HuH-7.5 (cell line): ENCODE results near the gene RFPL3.
"Not testable (repeated sequence)": the region's sequence is repeated elsewhere in the genome, so short reads cannot be mapped to it uniquely, and the experiment has no call there.

Experiments used
- DNase-seq: peaks from one replicate; pipeline ENCODE4 v3.0.0; 2011; ENCODE audit warnings: low spot score

RFPL3 gene

DNA sequence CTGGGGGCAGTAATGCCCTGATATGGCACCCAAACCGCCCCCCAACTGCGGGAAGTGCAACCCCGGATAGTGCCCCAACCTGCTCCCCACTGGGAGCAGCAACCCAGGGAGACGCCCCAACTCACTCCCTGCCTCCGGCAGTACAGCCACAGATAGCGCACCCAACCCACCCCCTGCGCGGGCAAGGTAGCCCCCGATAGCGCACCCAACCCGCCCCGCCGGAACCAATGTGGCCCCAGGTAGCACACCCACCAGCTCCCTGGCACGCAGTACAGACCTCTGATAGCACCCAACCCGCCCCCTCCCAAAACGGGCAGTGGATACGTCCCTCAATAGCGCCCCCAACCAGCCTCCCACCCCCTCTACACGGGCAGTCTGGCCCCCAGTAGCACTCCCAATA lies 3.8 kb upstream of the RFPL3 start:
- DNase-seq = no peak

DNA sequence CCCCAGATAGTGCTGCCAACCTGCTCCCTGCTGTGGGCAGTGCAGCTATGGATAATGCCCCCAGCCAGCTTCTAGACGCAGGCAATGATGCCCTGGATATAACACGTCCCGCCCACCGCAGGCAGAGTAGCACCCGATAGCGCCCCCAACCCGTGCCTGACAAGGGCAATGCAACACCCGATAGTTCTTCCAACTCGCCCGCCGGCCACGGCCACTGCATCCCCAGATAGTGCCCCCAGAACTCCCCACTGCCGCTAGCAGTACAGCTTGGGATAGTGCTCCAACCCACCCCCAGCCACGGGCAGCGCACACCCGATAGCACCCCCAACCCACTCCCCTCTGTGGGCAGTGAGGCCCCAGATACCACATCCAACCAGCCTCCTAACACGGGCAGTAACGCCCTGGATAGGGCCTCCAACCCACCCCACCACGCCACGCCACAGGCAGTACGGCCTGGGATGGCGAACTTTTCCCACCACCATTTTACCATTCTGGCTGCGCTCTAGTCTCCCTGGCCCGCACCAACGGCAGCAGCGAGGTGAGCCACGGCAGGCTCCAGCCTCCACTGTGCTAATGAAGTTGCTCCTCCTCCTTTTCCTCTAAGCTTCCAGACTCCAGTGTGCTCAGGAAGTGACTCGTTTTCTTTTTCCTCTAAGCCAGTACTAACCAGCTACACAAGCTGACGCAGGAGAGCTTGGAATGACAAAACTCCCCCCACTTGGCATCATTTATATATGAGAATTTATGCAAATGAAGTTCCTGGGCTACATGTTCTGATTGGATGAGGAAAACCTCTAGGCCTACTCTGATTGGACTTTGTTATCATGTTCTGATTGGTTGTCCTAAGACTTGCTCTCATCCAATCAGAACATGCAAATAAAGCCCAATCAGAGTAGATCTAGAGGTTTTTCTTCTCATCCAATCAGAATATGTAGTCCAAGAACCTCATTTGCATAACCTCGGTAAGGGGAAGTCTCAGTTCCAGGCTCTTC lies 3.0 kb upstream of the RFPL3 start:
- no peak for DNase-seq

DNA sequence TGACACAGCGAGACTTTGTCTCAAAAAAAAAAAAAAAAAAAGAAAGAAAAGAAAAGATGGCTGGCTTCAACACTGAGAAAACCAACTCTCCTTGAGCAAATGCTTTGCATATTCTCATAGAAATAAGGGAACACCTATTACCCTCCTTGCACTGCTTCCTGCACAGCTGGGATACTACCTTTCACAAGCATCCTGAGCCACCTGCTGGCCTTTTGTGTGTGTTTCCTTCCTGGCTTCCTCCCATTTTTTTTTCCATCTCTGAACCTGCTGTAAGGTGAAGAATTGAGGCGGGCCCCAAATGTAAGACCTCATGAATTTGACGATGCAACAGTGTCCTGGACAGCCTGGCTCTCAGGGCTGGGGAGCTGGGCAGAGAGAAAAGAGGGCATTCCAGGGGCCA lies 1.9 kb upstream of the RFPL3 start:
- no peak for DNase-seq

DNA sequence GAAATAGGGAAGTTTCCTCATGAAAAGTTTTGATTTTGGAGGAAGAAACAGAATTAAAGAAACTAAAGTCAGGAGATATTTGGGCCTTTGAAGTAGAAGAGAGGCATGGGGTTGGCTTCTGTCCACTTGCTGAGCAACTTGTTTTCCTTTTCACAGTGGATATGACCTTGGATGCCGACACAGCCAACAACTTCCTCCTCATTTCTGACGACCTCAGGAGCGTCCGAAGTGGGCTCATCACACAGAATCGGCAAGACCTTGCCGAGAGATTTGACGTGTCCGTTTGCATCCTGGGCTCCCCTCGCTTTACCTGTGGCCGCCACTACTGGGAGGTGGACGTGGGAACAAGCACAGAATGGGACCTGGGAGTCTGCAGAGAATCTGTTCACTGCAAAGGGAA lies 2.4 kb downstream of the RFPL3 start:
- not testable (repeated sequence) for DNase-seq

DNA sequence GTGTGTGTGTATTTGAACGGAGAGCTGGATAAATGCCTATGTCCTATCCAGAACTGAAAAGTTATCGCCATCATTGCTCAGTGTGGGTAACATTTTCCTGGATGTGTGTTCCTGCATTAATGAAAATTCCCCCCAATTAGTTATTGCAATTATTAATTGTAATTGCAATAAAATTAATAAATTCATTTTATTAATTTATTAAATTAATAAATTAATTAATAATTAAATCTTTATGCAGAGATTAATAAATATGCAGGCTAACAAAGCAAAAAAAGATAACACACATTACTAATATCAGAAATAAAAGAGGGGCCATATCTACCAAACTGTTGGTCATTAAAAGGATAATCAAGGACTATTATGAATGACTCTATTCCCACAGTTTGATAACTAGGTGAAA lies 3.6 kb downstream of the RFPL3 start:
- no peak for DNase-seq

DNA sequence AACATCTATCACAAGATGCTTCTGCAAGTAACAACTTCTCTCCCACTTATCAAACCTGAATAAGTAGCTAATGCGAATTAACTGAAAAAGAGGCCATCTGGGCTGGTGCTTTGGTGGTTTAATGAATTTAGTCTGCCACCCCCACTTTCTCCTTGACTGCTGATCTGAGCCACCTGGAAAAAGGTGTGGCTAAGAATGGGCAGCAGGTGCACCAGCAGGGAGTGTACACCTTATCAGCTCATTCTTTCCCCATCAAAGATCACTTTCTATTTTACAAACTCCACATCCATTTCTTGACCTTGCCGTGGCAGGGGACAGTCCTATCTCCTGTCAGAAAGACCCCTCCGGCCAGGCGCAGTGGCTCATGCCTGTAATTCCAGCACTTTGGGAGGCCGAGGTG lies 6.5 kb downstream of the RFPL3 start:
- DNase-seq = no peak

DNA sequence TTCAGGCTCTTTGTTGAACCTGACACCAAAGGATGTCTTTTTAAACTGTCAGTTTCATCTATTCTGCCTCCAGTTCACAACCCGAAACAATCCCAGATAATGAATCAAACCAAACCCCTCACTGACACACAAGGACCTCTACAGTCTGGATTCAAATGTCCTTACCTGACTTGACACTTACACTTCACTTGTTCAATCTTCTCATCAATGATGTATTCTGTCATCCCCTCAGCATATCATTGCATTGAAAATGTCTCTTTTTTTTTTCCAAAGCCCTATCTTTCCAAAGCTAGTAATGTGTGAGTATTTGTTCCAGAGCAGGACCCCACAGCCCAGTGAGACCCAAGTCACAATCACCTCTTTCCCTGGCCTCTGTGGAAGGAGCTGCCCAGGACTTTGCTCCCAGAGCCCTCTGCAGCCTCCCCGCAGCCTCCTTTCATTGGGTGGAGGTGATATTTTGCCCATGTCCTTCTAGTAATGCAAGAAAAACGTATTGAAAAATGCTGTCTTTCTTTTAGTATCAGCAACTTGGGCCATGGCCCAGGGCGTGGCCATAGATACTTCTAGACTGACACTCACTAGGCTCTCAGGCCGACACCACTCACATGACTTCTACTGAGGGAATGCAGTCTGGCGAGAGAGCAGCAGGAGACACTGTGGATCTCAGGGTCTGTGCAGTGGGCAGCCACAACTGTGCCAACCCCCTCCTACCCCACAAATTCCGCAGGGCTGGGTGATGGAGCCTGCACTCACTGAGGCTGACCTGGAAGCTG lies 18.2 kb downstream of the RFPL3 start:
- DNase-seq = no peak

DNA sequence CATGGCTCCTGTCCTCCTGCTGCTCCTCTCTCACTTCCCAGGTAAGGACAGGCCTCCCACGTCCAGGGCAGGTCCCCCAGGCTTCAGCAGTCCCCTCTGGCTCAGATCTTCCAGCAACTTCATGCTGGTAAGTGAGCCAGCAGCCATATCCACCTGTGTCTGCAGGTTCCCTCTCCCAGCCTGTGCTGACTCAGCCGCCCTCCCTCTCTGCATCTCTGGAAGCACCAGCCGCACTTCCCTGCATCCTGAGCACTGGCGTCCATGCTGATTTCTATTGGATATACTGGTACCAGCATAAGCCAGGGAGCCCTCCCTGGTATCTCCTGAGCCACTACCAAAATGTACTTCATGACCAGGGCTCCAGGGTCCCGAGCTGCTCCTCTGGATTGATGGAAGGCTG lies 19.0 kb downstream of the RFPL3 start:
- DNase-seq = no peak

DNA sequence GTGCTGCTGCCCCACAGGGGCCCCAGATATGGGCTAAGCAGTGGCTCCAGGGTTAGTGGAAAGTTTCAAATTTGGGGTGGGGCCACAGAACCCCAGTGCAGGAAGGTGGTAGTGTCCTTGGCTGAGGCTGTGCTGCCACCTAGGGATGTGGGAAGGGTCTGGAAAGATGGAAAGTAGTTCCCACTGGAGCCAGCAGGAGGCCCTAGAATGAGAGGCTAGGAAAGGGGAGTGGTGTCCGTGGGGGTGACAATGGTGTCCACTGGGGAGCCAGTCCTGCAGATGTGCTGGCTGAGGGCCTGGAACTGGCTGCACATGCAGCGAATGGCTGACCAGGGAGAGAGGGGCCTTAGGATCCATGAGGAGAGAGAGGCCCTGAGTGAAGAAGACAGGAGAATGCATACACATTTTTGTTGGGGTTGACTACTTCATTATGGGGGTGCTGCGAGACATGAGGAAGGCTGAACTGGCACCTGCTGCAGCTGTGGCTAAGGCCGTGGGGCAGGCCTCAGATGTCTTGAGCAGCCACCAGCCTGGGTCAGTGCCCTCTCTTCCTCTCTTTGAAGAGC lies 21.1 kb downstream of the RFPL3 start:
- peak; percentile 45 for DNase-seq

DNA sequence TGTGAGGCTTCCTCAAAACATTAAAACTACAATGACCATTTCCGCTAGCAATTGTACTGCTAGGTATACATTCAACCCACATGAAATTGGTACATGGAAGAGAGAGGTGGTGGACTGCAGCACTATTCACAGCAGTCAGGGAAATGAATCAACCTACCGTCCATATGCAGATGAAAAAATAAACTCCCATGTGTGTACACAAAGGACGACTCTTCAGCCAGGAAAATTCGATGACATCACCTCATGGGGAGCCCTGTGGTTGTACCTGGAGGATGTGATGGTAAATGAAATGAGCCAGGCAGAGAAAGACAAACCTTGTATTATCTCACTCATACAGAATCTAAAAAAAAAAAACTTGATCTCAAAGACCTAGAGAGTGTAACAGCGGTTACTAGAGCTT lies 23.3 kb downstream of the RFPL3 start:
- no peak for DNase-seq

DNA sequence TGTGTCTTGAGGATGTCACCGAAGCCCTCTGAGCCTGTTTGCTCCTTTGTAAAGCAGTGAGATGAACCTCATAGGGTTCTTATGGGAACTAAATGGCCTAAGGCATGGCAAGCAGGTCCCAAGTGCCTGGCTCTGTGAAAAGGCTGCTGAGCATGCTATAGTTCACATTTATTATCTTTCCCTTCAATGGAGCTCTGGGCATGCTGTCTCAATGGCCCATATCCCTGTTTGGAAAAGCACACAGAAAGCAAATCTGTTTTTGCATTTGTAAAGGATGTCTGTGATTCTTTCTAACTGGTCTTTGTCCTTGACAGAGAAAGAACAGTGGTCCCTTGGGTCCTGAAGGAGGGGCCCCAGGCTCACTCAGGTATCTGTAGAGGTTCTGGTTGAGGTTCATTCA lies 28.0 kb downstream of the RFPL3 start:
- DNase-seq = no peak

DNA sequence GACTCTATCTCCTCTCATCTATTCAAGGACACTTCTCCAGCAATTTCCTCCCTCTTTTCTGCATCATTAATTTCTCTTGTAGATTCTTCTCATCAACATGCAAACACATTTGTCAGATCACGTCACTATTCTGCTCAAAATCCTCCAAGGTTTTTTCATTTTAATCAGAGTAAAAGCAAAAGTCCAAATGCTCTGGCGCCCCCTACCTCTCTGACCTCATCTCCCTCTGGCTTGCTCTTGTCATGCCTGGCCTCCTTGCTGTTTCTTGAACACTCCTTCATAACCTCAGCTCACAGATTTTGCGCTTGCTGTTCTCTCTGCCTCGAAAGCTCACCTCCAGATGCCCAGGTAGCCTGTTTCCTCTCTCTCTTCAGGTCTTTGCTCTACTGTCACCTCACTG lies 32.0 kb downstream of the RFPL3 start:
- DNase-seq = no peak

DNA sequence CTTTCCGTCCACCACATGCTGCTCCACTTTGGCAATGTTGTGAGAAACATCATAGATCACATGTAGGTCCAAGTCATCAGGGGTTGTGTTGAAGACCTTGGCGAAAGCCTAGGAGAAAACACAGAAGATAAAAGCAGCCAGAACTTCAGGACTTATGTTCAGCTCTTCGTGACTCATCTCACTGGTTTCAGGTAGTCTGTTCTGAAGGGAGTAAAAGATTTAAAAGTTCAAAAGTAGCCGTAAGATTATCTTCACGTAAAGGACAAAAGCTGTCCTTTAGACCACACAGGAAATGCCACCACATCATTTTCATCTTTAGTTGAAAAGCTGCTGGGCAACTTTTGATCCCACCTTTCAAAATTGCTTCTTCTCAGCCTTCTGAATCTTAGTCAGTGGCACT lies 37.4 kb downstream of the RFPL3 start:
- no peak for DNase-seq

DNA sequence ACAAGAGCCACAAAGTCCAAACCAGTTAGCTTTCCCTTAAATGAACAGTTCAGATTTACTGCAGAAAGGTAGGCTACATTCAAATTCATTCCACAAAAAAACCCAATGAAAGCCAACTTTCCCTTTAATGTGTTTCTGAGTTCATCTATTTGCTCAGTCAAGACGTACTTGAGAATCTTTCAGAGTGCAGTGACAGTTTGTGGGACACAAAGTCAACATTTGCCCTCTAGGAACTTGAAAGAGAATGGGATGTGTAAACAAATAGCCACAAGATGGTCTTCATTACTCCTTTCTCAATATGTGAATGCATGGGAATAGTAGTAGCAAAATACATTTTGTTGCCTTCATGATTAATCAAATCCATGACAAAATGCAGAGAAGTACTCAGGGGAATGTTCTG lies 38.6 kb downstream of the RFPL3 start:
- DNase-seq = no peak

DNA sequence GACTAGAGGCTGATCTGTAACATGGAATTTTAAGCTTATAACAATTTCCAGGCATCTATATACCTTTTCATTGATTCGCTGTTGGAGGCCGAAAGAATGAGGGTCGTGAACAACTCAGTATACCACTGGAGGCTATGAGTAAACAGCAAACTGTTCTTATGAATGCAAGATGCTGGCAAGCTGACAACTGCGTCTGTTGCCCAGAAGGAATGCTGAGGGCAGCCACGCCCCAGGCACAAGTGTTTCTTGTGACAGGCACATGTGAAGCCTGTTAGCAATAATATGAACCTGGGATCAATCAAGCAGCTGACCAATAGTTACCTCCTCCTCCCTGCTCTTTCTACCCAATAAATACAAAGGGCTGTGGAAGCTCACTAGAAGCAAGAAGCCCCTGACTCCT lies 39.1 kb downstream of the RFPL3 start:
- no peak for DNase-seq

DNA sequence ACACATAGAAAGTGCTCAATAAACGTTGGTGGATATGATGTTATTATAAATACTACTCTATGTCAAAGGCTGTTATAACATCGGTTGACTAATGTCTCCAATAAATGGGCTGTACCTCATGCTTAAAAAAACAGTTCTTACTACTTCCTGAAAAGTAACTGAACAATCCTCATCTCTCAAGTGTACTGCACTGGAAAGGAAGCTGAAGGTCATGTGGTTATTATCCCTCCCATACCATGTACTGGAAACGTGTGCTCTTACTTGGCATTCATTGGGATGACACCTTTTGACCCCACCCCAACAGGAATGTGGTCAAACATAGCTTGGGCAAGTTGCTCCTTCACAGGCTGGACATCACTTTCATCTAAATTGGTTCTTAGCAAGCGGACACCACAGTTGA lies 43.8 kb downstream of the RFPL3 start:
- DNase-seq = no peak

DNA sequence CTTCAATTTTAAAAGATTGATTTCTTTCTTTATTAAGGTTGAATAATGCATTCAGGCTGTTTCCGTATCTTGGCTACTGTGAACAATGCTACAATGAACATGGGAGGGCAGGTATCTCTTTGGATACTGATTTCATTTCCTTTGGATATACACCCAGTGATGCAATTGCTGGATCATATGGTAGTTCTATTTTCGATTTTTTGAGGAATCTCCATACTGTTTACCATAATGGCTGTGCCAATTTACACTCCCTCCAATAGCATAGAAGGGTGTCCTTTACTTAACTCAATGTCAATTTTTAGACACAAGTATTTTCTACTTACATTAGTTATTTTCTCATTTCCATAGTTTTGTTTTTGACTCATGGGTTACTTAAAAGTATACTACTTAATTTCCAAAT lies 46.4 kb downstream of the RFPL3 start:
- no peak for DNase-seq

DNA sequence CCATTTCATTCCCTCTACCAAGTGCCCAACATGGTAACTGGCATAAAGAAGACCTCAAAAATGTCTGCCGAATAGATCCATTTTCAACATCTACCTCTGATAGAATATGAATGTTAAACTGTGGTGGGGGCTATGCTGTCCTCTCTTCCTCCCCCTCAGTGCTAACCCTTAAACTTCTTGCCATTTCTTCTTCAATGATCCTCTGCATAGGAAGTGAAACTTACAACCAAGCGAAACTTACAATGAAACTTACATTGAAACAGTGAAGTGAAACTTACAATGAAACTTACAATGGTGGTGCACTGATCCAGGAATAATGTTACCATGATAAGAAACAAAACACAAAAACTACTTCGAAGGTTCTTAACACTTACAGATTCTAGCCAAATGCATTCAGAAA lies 49.6 kb downstream of the RFPL3 start:
- DNase-seq = no peak

DNA sequence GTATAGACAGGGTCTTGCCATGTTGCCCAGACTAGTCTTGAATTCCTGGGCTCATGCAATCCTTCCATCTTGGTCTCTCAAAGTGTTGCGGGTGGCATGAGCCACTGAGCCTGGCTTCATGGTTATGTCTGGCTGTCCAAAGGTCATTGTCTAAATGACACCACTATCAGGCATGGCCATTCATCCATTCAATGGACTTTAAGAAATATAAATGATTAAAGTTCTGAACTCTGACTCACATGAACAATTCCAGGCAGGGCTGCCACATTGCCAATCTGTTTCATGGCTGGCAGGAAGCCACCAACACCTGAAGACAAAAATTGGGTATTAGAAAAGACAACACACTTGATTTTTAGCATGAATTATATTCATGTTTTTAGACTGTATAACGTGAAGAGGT lies 50.3 kb downstream of the RFPL3 start:
- no peak for DNase-seq

DNA sequence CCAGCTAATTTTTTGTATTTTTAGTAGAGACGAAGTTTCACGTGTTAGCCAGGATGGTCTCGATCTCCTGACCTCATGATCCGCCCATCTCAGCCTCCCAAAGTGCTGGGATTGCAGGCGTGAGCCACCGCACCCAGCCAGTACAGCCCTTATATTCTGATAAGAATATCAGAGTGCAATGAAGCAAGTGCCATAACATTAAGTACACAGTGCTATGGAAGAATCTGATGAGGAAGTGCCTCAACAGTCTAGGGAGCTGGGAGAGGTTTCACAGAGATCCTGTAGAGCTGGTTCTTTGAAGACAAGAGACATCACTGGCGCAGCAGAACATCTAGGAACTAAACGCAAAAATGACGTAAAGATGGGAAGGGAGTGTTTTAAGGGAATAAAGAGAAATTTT lies 52.3 kb downstream of the RFPL3 start:
- no peak for DNase-seq

DNA sequence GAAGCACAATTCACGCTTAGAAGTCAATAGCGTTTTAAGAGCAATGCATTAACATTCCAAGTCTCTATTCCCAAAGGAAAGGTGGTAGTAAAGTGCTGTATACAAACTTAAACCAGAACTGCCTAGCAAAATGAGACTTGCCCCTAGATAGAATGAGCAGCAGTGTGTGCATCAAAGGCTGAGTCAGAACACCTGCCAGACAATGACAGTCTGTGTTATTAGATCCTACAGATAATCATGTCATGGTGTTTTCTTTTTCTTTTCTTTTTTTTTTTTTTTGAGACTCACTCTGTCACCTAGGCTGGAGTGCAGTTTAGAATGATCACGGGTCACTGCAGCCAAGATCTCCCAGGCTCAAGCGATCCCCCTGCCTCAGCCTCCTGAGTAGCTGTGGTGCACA lies 52.8 kb downstream of the RFPL3 start:
- no peak for DNase-seq
